ENCODE data around the gene LTBP1. TPM values are rescaled to one million over a fixed set of nuclear protein-coding genes. Genes with fewer than 3 reads are reported as not detected.

Gene LTBP1
- total RNA-seq, 1 donor from 2014 or later, result 43.9 TPM

GRCh38 chr2:33320573-33320972 is 373.8 kb downstream of the LTBP1 start:
- no peak overlapping the region for H3K4me3 ChIP-seq (ENCODE audit: low read depth, low read length)
- DNase-seq (ENCODE audit: low read depth), result no peak
- TF ChIP-seq CTCF (conservative IDR thresholded peaks at IDR 0.05; ENCODE audit: low read depth, low read length), result no peak

GRCh38 chr2:33321236-33321771 is 374.6 kb downstream of the LTBP1 start:
- H3K4me3 ChIP-seq (ENCODE audit: low read depth, low read length), result no peak overlapping the region
- no peak for TF ChIP-seq CTCF (conservative IDR thresholded peaks at IDR 0.05; ENCODE audit: low read depth, low read length)
- DNase-seq (ENCODE audit: low read depth), result no peak

- DNase-seq (ENCODE audit: low read depth), result no peak
- no peak overlapping the region for H3K4me3 ChIP-seq (ENCODE audit: low read depth, low read length)
- no peak for TF ChIP-seq CTCF (conservative IDR thresholded peaks at IDR 0.05; ENCODE audit: low read depth, low read length)
Observed at GRCh38 chr2:33321876-33322483, 375.2 kb downstream of the LTBP1 start.

GRCh38 chr2:33322612-33323011 is 375.9 kb downstream of the LTBP1 start:
- no peak overlapping the region for H3K4me3 ChIP-seq (ENCODE audit: low read depth, low read length)
- no peak for TF ChIP-seq CTCF (conservative IDR thresholded peaks at IDR 0.05; ENCODE audit: low read depth, low read length)
- DNase-seq (ENCODE audit: low read depth), result no peak

GRCh38 chr2:33323957-33324356 is 377.2 kb downstream of the LTBP1 start:
- H3K4me3 ChIP-seq (ENCODE audit: low read depth, low read length), result no peak overlapping the region
- DNase-seq (ENCODE audit: low read depth), result no peak
- TF ChIP-seq CTCF (conservative IDR thresholded peaks at IDR 0.05; ENCODE audit: low read depth, low read length), result no peak

- no peak for DNase-seq (ENCODE audit: low read depth)
- H3K4me3 ChIP-seq (ENCODE audit: low read depth, low read length), result no peak overlapping the region
- no peak for TF ChIP-seq CTCF (conservative IDR thresholded peaks at IDR 0.05; ENCODE audit: low read depth, low read length)
Observed at GRCh38 chr2:33326100-33326499, 379.3 kb downstream of the LTBP1 start.

GRCh38 chr2:33333433-33333832 is 386.7 kb downstream of the LTBP1 start:
- TF ChIP-seq CTCF (conservative IDR thresholded peaks at IDR 0.05; ENCODE audit: low read depth, low read length), result no peak
- no peak for DNase-seq (ENCODE audit: low read depth)
- no peak overlapping the region for H3K4me3 ChIP-seq (ENCODE audit: low read depth, low read length)
